ENCODE measurements around the gene DOCK6. TPM values are rescaled to one million over a fixed set of nuclear protein-coding genes. Genes with fewer than 3 reads are reported as not detected.

DOCK6 gene
- total and polyA plus RNA-seq, 2 of the 13 experiments (the other 11 are each of a cell fraction or from before 2014, with no cell fraction given), result 5.4 to 38.1 TPM

DNA sequence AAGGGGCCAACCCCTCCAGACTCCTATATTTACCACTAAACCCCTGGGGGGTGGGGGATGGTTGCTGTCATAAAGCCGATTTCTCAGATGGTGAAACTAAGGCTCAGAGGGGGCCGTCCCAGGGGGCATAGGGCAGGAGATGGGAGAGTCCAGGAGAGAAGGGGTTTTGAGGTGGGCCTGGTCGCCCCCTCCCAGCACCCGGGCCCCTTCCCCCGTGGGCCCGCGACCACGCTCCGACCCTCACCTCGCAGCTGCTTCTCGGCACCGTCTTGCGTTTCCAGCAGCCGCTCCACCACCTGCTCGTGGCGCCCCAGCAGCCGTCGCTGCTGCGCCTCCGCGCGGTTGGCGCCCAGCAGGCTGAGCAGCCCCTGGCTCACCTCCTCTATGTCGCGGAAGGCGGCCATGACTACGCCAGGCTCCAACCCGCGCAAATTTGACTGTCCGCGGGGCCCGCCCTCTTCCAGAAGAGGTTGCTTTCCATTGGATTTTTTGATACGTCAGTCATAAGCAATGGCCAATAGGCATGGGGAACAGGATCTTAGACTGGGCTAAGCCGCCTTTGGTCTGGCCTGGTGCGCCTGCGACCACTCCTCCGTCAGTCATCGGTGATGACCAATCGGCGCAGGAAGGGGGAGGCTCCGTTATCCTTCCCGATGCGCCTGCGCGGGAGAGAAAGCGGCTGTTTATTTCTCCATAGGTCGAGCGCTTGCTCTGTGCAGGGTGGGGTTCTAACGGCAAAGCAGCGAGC, 106.8 kb downstream of the DOCK6 start, which contains the start of gene SPC24:
SPC24 (minus strand) TSS at position 410 of the 748 bp plus-strand sequence; CDS start at position 404, 6 bp downstream.
- 0 out of 5 replicates have a peak, but pooled peaks cover 0 to 4% of the 10 kb centered on the region in 2 experiments for H3K36me3 ChIP-seq (replicated peaks in 1 of 2; ENCODE audit: control insufficient read depth in 1 of 2, insufficient read depth in 2 of 2, low read length in 2 of 2)
- ChIA-PET POLR2A (interaction anchor here (1.3 to 4.3 kb wide), 3 partner anchors 13 to 26 kb away, joined by 4 to 39 read pairs (median 6); no protein-coding TSS in a partner anchor), CTCF (ENCODE audit: low intra/inter-chr PET ratio, low total read pairs) (no interaction called here)
- peak within 1 kb of the TSS; percentile 49 for H3K27ac ChIP-seq (ENCODE audit: extremely low read length, insufficient read depth, low read length)
- H3K4me1 ChIP-seq (ENCODE audit: insufficient read depth, low read length), result peaks cover 65% of the 10 kb centered on the region
- 0% methylated on average over 2 of the region's 50 CpGs for WGBS (ENCODE audit: low lambda C conversion rate)
- H3K79me2 ChIP-seq (ENCODE audit: insufficient read depth, low read length), result peaks cover 26% of the 10 kb centered on the region
- no peak within 1 kb of the TSS for H2AFZ ChIP-seq (ENCODE audit: low read length)
- peak within 1 kb of the TSS; percentile 92 to 99 (median 93) for H3K4me3 ChIP-seq (replicated peaks in 1 of 3; ENCODE audit: insufficient read depth in 1 of 3, low read depth in 2 of 3, low read length in 3 of 3)
- ATAC-seq (peak; percentile 97), DNase-seq (ENCODE audit: low spot score) (peak; percentile 98), FAIRE-seq (peak; percentile 99)
- H3K27me3 ChIP-seq (ENCODE audit: control insufficient read depth in 1 of 2, insufficient read depth in 2 of 2, low read length in 2 of 2), result no peaks in the 10 kb centered on the region; a peak in 1 of 5 replicates
- in situ Hi-C loops (cut with HindIII; ENCODE audit: extremely low pct_ligation_motif_present, low pct_unique_long_range_greater_than_20kb), result loop anchor here (5.0 kb wide), 1 partner anchor 42 kb away; the partner anchor contains the start of gene KANK2
- intact Hi-C loops (cut with micrococcal nuclease; ENCODE audit: unreplicated experiment), result loop anchor here (1.0 kb wide), 1 partner anchor 13 kb away; no protein-coding TSS in a partner anchor
- H3K9me3 ChIP-seq (ENCODE audit: low read length), result no peaks in the 10 kb centered on the region
- H4K20me1 ChIP-seq (ENCODE audit: insufficient read depth, low read length), result no peaks in the 10 kb centered on the region
- peak within 1 kb of the TSS; percentile 79 for H3K9ac ChIP-seq (ENCODE audit: insufficient read depth, low read depth, low read length)
- peak within 1 kb of the TSS; percentile 86 for H3K4me2 ChIP-seq (ENCODE audit: low read depth, low read length)
- BruUV-seq (replicated peaks), result no TSS peak
- no peak for TF ChIP-seq ZNF552 (CRISPR knock-in tag; IDR thresholded peaks at IDR 0.05; ENCODE audit: borderline replicate concordance)
- TF ChIP-seq, protein P1, sequence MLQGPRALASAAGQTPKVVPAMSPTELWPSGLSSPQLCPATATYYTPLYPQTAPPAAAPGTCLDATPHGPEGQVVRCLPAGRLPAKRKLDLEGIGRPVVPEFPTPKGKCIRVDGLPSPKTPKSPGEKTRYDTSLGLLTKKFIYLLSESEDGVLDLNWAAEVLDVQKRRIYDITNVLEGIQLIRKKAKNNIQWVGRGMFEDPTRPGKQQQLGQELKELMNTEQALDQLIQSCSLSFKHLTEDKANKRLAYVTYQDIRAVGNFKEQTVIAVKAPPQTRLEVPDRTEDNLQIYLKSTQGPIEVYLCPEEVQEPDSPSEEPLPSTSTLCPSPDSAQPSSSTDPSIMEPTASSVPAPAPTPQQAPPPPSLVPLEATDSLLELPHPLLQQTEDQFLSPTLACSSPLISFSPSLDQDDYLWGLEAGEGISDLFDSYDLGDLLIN (CRISPR knock-in tag; IDR thresholded peaks at IDR 0.05; ENCODE audit: borderline replicate concordance), result peak; percentile 78; the same call in 1 of the 2 replicates
- TF ChIP-seq NCOA5 (CRISPR knock-in tag; IDR thresholded peaks at IDR 0.05), result no peak
- no peak for TF ChIP-seq NFATC3 (CRISPR knock-in tag; IDR thresholded peaks at IDR 0.05)
- TF ChIP-seq, protein P2, sequence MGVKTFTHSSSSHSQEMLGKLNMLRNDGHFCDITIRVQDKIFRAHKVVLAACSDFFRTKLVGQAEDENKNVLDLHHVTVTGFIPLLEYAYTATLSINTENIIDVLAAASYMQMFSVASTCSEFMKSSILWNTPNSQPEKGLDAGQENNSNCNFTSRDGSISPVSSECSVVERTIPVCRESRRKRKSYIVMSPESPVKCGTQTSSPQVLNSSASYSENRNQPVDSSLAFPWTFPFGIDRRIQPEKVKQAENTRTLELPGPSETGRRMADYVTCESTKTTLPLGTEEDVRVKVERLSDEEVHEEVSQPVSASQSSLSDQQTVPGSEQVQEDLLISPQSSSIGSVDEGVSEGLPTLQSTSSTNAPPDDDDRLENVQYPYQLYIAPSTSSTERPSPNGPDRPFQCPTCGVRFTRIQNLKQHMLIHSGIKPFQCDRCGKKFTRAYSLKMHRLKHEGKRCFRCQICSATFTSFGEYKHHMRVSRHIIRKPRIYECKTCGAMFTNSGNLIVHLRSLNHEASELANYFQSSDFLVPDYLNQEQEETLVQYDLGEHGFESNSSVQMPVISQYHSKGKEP (CRISPR knock-in tag; IDR thresholded peaks at IDR 0.05), result no peak
- no peak for TF ChIP-seq SCMH1 (CRISPR knock-in tag; IDR thresholded peaks at IDR 0.05; ENCODE audit: borderline replicate concordance)
- no peak for TF ChIP-seq ZNF124 (CRISPR knock-in tag; IDR thresholded peaks at IDR 0.05)
- peak; percentile 75 for TF ChIP-seq SAFB2 (CRISPR knock-in tag; IDR thresholded peaks at IDR 0.05; ENCODE audit: borderline replicate concordance, low read depth)
- no peak for TF ChIP-seq HNRNPUL1 (IDR thresholded peaks at IDR 0.05; ENCODE audit: low read depth, low read length)
- TF ChIP-seq ZBTB10 (CRISPR knock-in tag; IDR thresholded peaks at IDR 0.05; ENCODE audit: borderline replicate concordance), result no peak
- TF ChIP-seq ZNF776 (CRISPR knock-in tag; IDR thresholded peaks at IDR 0.05), result 0 out of 2 replicates have a peak, but pooled peaks have one; percentile 45
- no peak for TF ChIP-seq ISX (CRISPR knock-in tag; conservative IDR thresholded peaks at IDR 0.05)
- peak; percentile 38; the same call in 1 of the 2 replicates for TF ChIP-seq IKZF5 (CRISPR knock-in tag; IDR thresholded peaks at IDR 0.05)
- TF ChIP-seq TFE3 (CRISPR knock-in tag; IDR thresholded peaks at IDR 0.05), result no peak

Data from HepG2 (cell line).